T-cell (primary cell): ENCODE data around the gene LYRM4. TPM values are rescaled to one million over a fixed set of nuclear protein-coding genes. Genes with fewer than 3 reads are reported as not detected.
"Not testable (repeated sequence)": the region's sequence is repeated elsewhere in the genome, so short reads cannot be mapped to it uniquely, and the experiment has no call there.

Source experiments
- ATAC-seq, 4 experiments: fragments of 200-7000 bp in 3 of 4; fragments of 150-1000 bp in 1 of 4; cut with Tn5 transposase; replicated peaks in 1 of 4; 1 replicate in 3 of 4; 2 replicates in 1 of 4; pipeline ENCODE4 v1.10.0; 2021; ENCODE audit warnings: moderate library complexity in 3 of 4, mild to moderate bottlenecking in 2 of 4, moderate number of reproducible peaks in 1 of 4
- CTCF ChIA-PET, 2 donors: fragments of 300-600 bp; sonication (Branson Sonifier 250); formaldehyde crosslinking; loops; one replicate each; lab custom pipeline; 2022; ENCODE audit warnings: antibody characterized with exemption in 2 of 2; lab: Charles Lee
- POLR2A ChIA-PET, 2 donors: fragments of 300-600 bp; sonication (Branson Sonifier 250); formaldehyde crosslinking; loops; one replicate each; lab custom pipeline; 2022; ENCODE audit warnings: antibody characterized with exemption in 2 of 2; lab: Charles Lee
- DNase-seq, 35 experiments: peaks; one replicate each; pipeline versions ENCODE4 v3.0.0 to v3.0.0-alpha.2; 2013 to 2023
- H3K27ac ChIP-seq: one replicate; pipeline ENCODE4 v1.5.1; 2013; ENCODE audit warnings: low read length
- H3K27me3 ChIP-seq, 2 experiments: replicated peaks in 1 of 2; 1 replicate in 1 of 2; 2 replicates in 1 of 2; pipeline versions ENCODE4 v1.6.1 to v1.7.0; 2013; ENCODE audit warnings: low read length in 1 of 2, mixed read lengths in 1 of 2; ENCODE audit not compliant: control insufficient read depth in 2 of 2, insufficient read depth in 2 of 2; ENCODE audit errors: extremely low read depth in 1 of 2
- H3K36me3 ChIP-seq, 2 donors: 1 replicate in 1 of 2; 2 replicates in 1 of 2; pipeline versions ENCODE4 v1.6.1 to v1.7.0; 2013; ENCODE audit warnings: low read length in 1 of 2; ENCODE audit not compliant: control insufficient read depth in 2 of 2, insufficient read depth in 1 of 2; ENCODE audit errors: extremely low read depth in 1 of 2
- H3K4me1 ChIP-seq, 2 experiments: 1 replicate in 1 of 2; 2 replicates in 1 of 2; pipeline versions ENCODE4 v1.6.1 to v1.7.0; 2013; ENCODE audit warnings: low read length in 2 of 2, mixed read lengths in 1 of 2; ENCODE audit not compliant: insufficient read depth in 2 of 2, control insufficient read depth in 1 of 2; ENCODE audit errors: extremely low read depth in 1 of 2
- H3K4me3 ChIP-seq, 2 donors: 1 replicate in 1 of 2; 2 replicates in 1 of 2; pipeline versions ENCODE4 v1.5.1 to v1.7.0; 2013; ENCODE audit warnings: mild to moderate bottlenecking in 2 of 2, low read length in 1 of 2, moderate library complexity in 1 of 2; ENCODE audit not compliant: control insufficient read depth in 1 of 2; ENCODE audit errors: extremely low read depth in 1 of 2
- H3K9me3 ChIP-seq: 2 replicates; pipeline ENCODE4 v1.7.0; 2013
- H3K27ac Mint-ChIP-seq, 2 donors: one replicate each; pipeline ENCODE4 v1.8.0; 2020 to 2021; ENCODE audit warnings: mild to moderate bottlenecking in 2 of 2, mixed read lengths in 2 of 2
- H3K27me3 Mint-ChIP-seq, 2 donors: one replicate each; pipeline ENCODE4 v1.8.0; 2021 to 2022; ENCODE audit warnings: mixed read lengths in 2 of 2
- H3K36me3 Mint-ChIP-seq: one replicate; pipeline ENCODE4 v1.8.0; 2021; ENCODE audit warnings: mixed read lengths
- H3K4me1 Mint-ChIP-seq, 3 donors: one replicate each; pipeline ENCODE4 v1.8.0; 2020 to 2022; ENCODE audit warnings: mixed read lengths in 3 of 3, mild to moderate bottlenecking in 1 of 3
- H3K4me3 Mint-ChIP-seq, 3 donors: one replicate each; pipeline ENCODE4 v1.8.0; 2020 to 2022; ENCODE audit warnings: mild to moderate bottlenecking in 3 of 3, mixed read lengths in 3 of 3, moderate library complexity in 3 of 3
- H3K9me3 Mint-ChIP-seq, 3 donors: one replicate each; pipeline ENCODE4 v1.8.0; 2020 to 2022; ENCODE audit warnings: mixed read lengths in 3 of 3
- WGBS: methylation state at CpG from one replicate; pipeline ENCODE4 v1.1.5; 2013; ENCODE audit warnings: missing lambda C conversion rate; ENCODE audit not compliant: insufficient coverage; 5-methylcytosine and 5-hydroxymethylcytosine counted together
- total RNA-seq, 35 experiments: library from RNA in 6 of 35; stranded (reverse) in 6 of 35; fragments of 120-200 nt in 1 of 35; gene quantifications; one replicate each; pipeline versions ENCODE4 v1.2.1 to v1.2.4 and lab custom pipeline; 2013 to 2026

LYRM4 gene
- total RNA-seq, 5 donors from 2014 or later (not counting 1 experiment from before 2014, with no cell fraction given), result 17.7 to 25.6 (median 20.4) TPM

- Histone ChIP-seq H3K36me3 (no peaks in the 10 kb centered on the region), H3K4me3 (no peak overlapping the region), H3K27me3 (peaks cover 0 to 17% of the 10 kb centered on the region in 2 experiments), H3K27ac (no peak overlapping the region), H3K4me1 (no peaks in the 10 kb centered on the region), H3K9me3 (no peaks in the 10 kb centered on the region)
- ATAC-seq, result no peak
- no peak for DNase-seq
- ChIA-PET CTCF (no interaction called here), POLR2A (no interaction called here)
- peaks cover 3% of the 10 kb centered on the region in 2 donors for H3K27me3 Mint-ChIP-seq
- H3K27ac Mint-ChIP-seq, result no peak overlapping the region
- H3K36me3 Mint-ChIP-seq, result peaks cover 4% of the 10 kb centered on the region
- WGBS, result no CpG with 5 or more reads among the region's 3 CpGs
- H3K4me1 Mint-ChIP-seq, result no peaks in the 10 kb centered on the region
- no peaks in the 10 kb centered on the region for H3K9me3 Mint-ChIP-seq
- H3K4me3 Mint-ChIP-seq, result no peak overlapping the region
Observed at GRCh38 chr6:5061152-5061551, 199.6 kb downstream of the LYRM4 start.

- POLR2A ChIA-PET, result not testable (repeated sequence)
Observed at GRCh38 chr6:5060439-5060838, 200.3 kb downstream of the LYRM4 start.

GRCh38 chr6:5059036-5059896 is 201.5 kb downstream of the LYRM4 start:
- CTCF ChIA-PET, result no interaction called here
- 100% methylated on average over 5 of the region's 11 CpGs for WGBS
- H3K4me3 ChIP-seq, result no peak overlapping the region
- H3K27ac ChIP-seq, result no peak overlapping the region
- H3K27me3 Mint-ChIP-seq, result peaks cover 3% of the 10 kb centered on the region in 2 donors
- peaks cover 0 to 6% (median 0%) of the 10 kb centered on the region in 3 donors for H3K9me3 Mint-ChIP-seq
- H3K27me3 ChIP-seq, result peaks cover 0 to 17% of the 10 kb centered on the region in 2 experiments
- H3K4me3 Mint-ChIP-seq, result no peak overlapping the region
- H3K36me3 ChIP-seq, result no peaks in the 10 kb centered on the region
- H3K4me1 ChIP-seq, result no peaks in the 10 kb centered on the region
- no peak overlapping the region for H3K27ac Mint-ChIP-seq
- H3K4me1 Mint-ChIP-seq, result no peaks in the 10 kb centered on the region
- POLR2A ChIA-PET, result interaction anchor here in 1 of 2 donors (0.6 kb wide), 1 partner anchor 20 kb away, joined by 3 read pairs; no protein-coding TSS in a partner anchor
- ATAC-seq (no peak), DNase-seq (no peak)
- H3K9me3 ChIP-seq, result no peaks in the 10 kb centered on the region
- peaks cover 4% of the 10 kb centered on the region for H3K36me3 Mint-ChIP-seq

More at GRCh38 chr6:5060439-5060838, 200.3 kb downstream of the LYRM4 start:
- H3K9me3 Mint-ChIP-seq, H3K4me1 ChIP-seq, H3K36me3 Mint-ChIP-seq, H3K27ac Mint-ChIP-seq, DNase-seq, H3K36me3 ChIP-seq, H3K4me3 Mint-ChIP-seq, H3K27ac ChIP-seq, ATAC-seq, H3K4me3 ChIP-seq, CTCF ChIA-PET, H3K27me3 Mint-ChIP-seq, H3K4me1 Mint-ChIP-seq, H3K9me3 ChIP-seq: not testable (repeated sequence)
- H3K27me3 ChIP-seq, result peaks cover 0 to 17% of the 10 kb centered on the region in 2 experiments
- WGBS, result 90% methylated on average over 3 of the region's 9 CpGs

Other genes with a start within 250 kb of the LYRM4 start
- under 1 TPM in 2 of 5 donors, not detected in 3; 0.06 to 0.07 TPM for gene PPP1R3G, start 175.6 kb downstream of the LYRM4 start, total RNA-seq
- 10 to 100 TPM; 17.9 to 24.2 (median 20.3) TPM for gene FARS2, start 563 bp upstream of the LYRM4 start, total RNA-seq